IPS DF 19.7 (cell line): ENCODE results near the gene NPIPB6.
"Not testable (repeated sequence)": the region's sequence is repeated elsewhere in the genome, so short reads cannot be mapped to it uniquely, and the experiment has no call there.

Experiments used
- DNase-seq: peaks from one replicate; pipeline ENCODE4 v3.0.0-alpha.2; 2013; ENCODE audit warnings: low read depth, low spot score

Gene NPIPB6

GRCh38 chr16:28363408-28363807, at the start of gene NPIPB6:
TSS of gene NPIPB6 (minus strand) at chr16:28363508. CDS start at chr16:28362822, 686 bp downstream.
- not testable (repeated sequence) for DNase-seq

- not testable (repeated sequence) for DNase-seq
Measured at GRCh38 chr16:28403220-28404072, 40.1 kb upstream of the NPIPB6 start, which contains the start of gene EIF3CL. TSS of gene EIF3CL (minus strand) at chr16:28403841. CDS start at chr16:28403618, 223 bp downstream.

GRCh38 chr16:28392054-28392453, 28.7 kb upstream of the NPIPB6 start:
- DNase-seq, result not testable (repeated sequence)

GRCh38 chr16:28382177-28382867, 19.0 kb upstream of the NPIPB6 start:
- not testable (repeated sequence) for DNase-seq

GRCh38 chr16:28377822-28378221, 14.5 kb upstream of the NPIPB6 start:
- DNase-seq, result not testable (repeated sequence)

GRCh38 chr16:28377108-28377625, 13.9 kb upstream of the NPIPB6 start:
- DNase-seq, result not testable (repeated sequence)

GRCh38 chr16:28375115-28375514, 11.8 kb upstream of the NPIPB6 start:
- DNase-seq, result not testable (repeated sequence)

GRCh38 chr16:28374281-28374680, 11.0 kb upstream of the NPIPB6 start:
- DNase-seq, result not testable (repeated sequence)

GRCh38 chr16:28367926-28368325, 4.6 kb upstream of the NPIPB6 start:
- not testable (repeated sequence) for DNase-seq

- not testable (repeated sequence) for DNase-seq
Measured at GRCh38 chr16:28364268-28365173, 1.2 kb upstream of the NPIPB6 start.

- not testable (repeated sequence) for DNase-seq
Measured at GRCh38 chr16:28362600-28362999, 708 bp downstream of the NPIPB6 start.

- DNase-seq, result not testable (repeated sequence)
Measured at GRCh38 chr16:28338230-28338629, 25.1 kb downstream of the NPIPB6 start.

- not testable (repeated sequence) for DNase-seq
Measured at GRCh38 chr16:28336940-28337710, 26.2 kb downstream of the NPIPB6 start.

- not testable (repeated sequence) for DNase-seq
Measured at GRCh38 chr16:28335678-28336077, 27.6 kb downstream of the NPIPB6 start.

GRCh38 chr16:28332632-28333031, 30.7 kb downstream of the NPIPB6 start:
- DNase-seq, result not testable (repeated sequence)

- DNase-seq, result not testable (repeated sequence)
Measured at GRCh38 chr16:28330981-28331380, 32.3 kb downstream of the NPIPB6 start.

GRCh38 chr16:28330232-28330631, 33.1 kb downstream of the NPIPB6 start:
- not testable (repeated sequence) for DNase-seq

- no peak for DNase-seq
Measured at GRCh38 chr16:28326881-28327610, 36.3 kb downstream of the NPIPB6 start.

- DNase-seq, result no peak
Measured at GRCh38 chr16:28324887-28325279, 38.4 kb downstream of the NPIPB6 start.
